CD4-positive, alpha-beta T cell treated with Interferon gamma for 1 hour (primary cell): ENCODE data around the gene CCDC195.
"Not testable (repeated sequence)": the region's sequence is repeated elsewhere in the genome, so short reads cannot be mapped to it uniquely, and the experiment has no call there.

Source experiments
- DNase-seq: peaks from one replicate; pipeline ENCODE4 v3.0.0-alpha.2; 2020

The CCDC195 gene

DNA sequence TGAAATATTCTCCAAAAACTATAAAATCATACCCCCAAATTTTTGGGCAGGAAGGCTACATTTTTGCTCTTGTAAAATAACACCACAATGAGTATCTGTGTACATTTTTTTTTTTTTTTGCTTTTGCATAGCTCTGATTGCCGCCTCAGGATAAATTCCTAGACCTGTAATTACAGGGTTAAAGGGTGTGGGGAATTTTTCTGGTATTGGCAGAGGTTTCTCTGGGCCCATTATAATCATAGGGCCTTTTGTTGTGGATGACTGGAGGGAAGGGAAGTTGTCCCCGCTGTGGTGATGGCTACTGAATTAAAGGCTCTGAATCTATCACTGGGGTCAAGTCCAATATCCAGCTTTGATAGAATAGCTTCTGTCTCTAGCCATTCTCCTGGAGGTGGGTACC, 26.6 kb downstream of the CCDC195 start:
- DNase-seq = no peak

DNA sequence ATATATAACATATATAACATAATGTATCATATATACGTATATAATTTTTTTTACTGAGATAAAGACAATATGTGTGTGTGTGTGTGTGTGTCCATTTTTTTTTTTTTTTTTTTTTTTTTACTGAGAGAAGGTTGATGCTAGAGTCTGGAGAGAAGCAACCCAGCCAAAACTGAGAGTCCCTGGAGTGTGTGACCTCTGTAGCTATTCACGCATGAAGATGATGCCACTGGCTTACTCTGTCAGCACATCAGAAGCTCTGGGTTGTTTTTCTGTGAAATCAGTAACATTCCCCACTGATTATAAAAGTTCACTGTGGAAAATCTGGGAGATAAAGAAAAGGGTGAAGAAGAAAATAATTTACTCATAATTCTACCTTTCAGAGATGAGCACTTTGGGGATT, 27.2 kb downstream of the CCDC195 start:
- no peak for DNase-seq

DNA sequence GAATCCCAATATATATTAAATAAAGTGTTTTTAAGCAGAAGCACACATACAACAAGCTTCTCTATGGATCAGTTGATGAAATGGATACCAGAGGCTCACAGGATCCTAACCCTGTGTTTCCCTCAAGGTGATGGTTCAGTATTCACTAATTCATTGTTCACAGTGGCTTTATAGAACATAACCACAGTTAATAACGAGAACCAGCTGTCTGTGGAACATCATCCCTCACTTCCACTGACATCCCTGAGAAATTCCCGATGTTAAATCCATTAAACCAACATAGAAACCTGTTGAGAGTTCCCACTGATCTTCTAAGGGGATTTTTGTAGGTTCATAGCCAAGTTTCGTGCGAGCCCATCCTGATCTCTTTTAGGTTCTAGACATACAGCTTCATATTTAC, 29.0 kb downstream of the CCDC195 start:
- no peak for DNase-seq

DNA sequence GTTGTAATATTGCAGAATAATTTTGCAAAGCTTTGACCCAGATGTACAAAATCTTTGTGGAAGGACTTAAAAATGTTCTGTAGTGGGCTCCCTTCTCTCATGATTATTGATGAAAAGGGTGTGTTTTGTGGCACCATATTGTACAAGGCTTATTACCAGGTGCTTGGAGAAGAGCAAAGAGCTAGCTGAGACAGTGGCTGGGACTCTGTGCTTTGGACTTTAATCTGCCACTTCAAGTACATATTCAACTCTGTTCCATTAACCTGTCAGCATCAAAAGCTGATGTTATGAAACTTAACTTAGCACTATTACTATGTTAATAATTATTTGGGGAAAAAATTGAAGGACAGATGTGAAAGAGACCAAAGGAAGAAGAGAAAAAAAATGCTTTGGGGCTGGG, 31.0 kb downstream of the CCDC195 start:
- DNase-seq = no peak

DNA sequence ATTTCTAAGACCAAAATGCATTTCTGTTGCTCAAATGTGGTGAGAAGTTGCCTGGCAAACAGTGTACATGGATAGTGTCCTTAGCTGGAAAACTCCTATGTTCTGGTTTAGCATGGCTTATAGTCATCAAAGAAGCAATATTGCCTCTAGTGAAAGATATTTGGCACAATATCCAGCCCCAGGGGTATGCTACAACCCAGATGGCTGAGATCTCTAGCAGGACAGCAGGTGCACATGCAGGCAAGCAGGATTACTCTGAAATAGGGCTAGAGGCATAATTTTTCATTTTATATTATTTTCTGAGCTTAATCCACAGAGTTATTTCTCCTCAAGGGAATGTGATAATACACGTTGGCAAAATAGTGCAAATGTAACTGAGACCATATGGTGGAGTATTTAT, 34.0 kb downstream of the CCDC195 start:
- DNase-seq = no peak

DNA sequence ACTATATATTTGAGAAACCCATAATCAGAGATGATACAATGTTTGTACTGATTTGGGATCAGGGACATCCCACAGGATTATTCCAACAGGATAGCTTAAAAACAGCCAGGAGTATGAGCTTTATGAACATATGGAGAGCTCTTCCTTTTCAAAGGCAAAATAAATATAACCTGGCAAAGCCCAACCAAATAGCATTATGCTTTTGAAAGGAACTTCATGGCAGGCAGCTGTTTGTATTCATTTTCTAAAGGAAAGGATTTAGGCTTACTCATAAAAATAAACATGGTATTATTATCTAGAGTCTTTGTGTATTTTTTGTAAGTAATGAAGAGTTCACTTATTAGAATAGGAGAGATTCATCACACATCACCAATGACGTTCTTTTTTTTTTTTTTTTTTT, 44.4 kb downstream of the CCDC195 start:
- DNase-seq = no peak

DNA sequence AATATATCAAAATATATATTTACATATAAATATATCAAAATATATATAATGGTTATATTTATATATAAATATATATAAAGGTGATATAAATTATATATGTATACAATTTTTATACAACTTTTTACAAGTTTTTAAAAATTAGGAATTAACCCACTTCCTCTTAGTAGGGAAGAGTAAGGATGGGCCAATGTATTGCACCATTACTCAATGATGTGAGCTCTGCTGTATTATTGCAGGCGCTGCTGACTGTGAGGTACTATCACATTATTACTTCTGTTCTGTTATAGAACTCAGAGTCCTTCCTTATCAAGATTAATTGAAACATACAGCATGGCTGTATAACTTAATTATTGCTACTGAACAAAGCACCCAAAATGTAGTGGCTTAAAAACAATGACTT, 46.0 kb downstream of the CCDC195 start:
- DNase-seq = no peak

DNA sequence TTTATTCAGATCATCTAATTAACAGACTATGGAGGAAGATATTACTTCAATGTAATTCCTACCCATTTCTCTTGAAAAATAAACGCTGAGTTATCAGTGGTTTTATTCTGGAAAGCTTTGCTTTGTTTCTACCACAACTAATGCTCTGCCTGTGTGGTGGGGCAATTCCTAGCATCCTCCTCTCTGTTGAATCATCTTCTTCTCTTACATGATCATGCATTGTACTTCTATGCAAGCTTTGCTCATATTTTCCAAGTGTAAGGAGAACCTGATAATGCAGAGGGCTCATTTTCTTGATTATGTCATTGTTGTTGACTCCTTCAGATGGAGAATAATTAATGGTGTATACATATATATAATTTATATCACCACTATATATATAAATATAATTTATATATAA, 46.7 kb downstream of the CCDC195 start:
- DNase-seq = no peak

DNA sequence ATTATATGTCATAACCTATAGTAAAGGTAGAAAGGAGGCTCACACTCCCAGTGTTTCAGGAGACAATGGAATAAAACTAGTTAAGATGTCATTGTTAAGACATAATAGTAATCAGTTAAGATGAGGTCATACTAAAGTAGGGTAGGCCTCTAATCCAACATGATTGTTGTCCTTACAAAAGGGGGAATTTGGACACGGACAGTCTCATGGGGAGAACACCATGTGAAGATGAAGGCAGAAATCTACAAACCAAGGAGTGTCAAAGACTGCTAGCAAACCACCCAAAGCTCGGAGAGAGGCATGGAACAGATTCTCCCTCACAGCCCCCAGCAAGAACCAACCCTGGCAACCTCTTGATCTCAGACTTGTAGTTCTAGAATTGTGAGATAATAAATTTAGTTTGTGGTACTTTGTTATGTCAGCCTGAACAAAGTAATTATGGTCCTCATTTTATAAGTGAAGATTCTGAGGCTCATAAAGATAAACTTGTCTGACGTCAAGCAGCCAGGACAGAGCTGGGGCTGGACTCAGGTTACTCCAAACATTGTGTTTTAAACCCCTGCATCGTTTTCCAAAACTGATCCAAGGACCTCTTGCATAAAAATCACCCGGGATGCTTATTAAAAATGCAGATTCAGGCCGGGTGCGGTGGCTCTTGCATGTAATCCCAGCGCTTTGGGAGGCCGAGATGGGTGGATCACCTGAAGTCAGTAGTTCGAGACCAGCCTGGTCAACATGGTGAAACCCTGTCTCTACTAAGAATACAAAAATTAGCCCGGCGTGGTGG, 47.8 kb downstream of the CCDC195 start:
- DNase-seq = no peak

DNA sequence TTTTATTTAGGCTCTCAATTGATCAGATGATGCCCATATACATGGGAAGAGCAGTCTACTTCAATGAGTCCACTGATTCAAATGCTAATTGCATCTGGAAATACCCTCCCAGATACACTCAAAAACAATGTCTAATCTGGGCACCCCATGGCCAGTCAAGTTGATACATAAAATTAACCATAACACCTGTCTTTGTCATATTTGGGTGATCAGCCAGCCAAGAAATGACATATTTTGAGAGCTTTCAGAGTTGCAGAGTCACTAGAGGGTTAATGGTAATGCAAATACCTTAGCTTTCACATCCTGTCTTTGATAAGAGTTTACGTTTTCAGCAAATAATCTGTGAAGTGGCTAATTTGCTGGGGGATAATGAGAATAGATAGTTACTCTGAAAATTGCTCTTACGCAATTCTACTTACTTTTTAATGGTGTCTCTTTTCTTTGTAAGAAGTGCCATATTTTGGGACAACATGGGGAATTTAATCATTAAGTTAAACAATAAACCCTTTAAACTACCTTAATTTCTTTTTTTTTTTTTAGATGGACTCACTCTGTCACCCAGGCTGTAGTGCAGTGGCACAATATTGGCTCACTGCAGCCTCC, 49.1 kb downstream of the CCDC195 start:
- DNase-seq = no peak

DNA sequence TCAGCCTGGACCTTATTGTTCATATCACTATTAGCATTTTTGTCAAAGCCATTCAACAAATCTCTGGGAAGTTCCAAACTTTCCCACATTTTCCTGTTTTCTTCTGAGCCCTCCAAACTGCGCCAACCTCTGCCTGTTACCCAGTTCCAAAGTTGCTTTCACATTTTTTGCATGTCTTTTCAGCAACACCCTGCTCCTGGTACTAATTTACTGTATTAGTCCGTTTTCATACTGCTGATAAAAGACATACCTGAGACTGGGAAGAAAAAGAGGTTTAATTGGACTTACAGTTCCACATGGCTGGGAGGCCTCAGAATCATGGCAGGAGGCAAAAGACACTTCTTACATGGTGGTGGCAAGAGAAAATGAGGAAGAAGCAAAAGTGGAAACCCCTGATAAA, 52.8 kb downstream of the CCDC195 start:
- DNase-seq = not testable (repeated sequence)

DNA sequence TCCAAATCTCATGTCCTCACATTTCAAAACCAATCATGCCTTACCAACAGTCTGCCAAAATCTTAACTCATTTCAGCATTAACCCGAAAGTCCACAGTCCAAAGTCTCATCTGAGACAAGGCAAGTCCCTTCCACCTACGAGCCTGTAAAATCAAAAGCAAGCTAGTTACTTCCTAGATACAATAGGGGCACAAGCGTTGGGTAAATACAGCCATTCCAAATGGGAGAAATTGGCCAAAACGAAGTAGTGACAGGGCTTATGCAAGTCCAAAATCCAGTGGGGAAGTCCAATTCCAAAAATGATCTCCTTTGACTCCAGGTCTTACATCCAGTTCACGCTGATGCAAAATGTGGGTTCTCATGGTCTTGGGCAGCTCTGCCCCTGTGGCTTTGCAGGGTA, 54.5 kb downstream of the CCDC195 start:
- not testable (repeated sequence) for DNase-seq

DNA sequence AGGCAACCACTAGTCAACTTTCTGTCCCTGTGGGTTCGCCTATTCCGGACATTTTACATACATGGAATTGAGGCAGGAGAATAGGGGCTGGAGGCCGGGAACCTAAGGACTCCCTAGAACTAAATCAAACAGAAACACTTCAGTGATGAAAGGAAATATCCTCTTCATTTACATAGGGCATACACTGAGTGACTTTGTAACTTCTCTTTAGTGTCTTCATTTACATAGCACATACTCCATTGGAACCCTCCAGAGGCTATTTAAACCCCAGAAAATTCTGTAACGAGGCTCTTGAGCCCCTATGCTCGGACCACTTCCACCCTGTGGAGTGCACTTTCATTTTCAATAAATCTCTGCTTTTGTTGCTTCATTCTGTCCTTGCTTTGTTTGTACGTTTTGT, 56.5 kb downstream of the CCDC195 start:
- no peak for DNase-seq

DNA sequence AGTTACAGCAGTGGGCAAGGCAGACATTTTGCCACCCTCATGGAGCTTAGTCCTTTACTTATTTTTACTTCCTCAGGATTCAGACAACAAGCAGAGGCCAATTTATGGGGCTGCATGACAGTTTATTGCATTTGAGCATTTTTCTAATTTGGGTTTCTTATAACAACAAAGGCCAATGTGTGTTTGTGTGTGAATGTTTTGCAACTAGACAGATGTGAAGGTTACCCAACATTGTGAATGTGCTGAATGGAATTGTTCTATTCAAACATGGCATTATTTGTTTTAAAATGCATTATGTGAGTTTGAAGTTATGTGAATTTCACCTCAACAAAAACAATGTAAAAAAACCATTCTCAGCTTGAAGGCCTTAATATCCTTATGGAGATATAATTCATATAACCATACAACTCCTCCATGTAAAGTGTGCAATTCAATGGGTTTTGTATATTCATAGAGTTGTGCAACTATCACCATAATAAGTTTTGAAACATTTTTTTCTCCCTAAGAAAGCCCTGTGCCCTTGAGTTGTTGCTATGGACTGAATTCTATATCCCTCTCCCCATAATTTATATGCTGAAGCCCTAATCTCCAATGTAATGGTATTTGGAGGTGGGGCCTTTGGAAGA, 57.3 kb downstream of the CCDC195 start:
- DNase-seq = no peak

DNA sequence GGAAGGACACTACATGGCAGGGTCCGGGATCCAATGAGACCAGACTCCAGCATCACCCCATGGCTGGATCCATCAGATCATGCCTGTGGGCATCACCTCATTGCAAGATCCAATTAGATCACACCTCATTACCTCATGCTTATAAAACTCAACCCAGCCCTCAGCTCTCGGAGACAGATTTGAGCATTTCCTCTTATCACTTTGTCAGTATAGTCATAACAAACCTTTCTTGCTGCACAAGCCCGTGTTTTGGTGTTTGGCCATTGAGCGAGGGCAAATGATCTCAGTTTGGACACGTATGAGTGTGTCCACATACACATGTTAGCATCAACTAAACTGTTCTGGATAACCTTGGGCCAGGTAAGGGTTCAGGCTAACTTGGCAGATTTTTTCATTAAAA, 58.8 kb downstream of the CCDC195 start:
- DNase-seq = no peak

DNA sequence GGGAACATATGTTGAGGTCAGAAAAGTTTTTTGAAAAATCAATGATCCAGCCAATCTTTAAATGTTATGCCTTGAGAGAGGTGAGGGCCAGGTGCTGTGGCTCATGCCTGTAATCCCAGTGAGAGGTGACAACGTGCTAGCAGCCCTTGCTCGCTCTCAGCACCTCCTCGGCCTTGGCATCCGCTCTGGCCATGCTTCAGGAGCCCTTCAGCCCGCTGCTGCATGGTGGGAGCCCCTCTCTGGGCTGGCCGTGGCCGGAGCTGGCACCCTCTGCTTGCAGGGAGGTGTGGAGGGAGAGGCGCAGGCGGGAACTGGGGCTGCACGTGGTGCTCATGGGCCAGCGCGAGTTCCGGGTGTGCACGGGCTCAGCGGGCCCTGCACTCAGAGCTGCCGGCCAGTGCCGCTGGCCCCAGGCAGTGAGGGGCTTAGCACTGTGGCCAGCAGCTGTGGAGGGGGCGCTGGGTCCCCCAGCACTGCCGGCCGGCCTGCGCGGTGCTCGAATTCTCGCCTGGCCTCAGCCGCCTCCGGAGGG, 61.1 kb downstream of the CCDC195 start:
- DNase-seq = no peak
